HG03097 (cell line): Measurements from ENCODE around the gene LSM14B.
"Not testable (repeated sequence)": the region's sequence is repeated elsewhere in the genome, so short reads cannot be mapped to it uniquely, and the experiment has no call there.

ENCODE experiments used
- ATAC-seq: cut with Tn5 transposase; IDR thresholded peaks from one replicate; pipeline ENCODE4 v1.9.1; 2021; ENCODE audit not compliant: unreplicated experiment, low FRiP score

Gene LSM14B

GRCh38 chr20:62111148-62111547 is 11.1 kb upstream of the LSM14B start:
- ATAC-seq: no peak

DNA sequence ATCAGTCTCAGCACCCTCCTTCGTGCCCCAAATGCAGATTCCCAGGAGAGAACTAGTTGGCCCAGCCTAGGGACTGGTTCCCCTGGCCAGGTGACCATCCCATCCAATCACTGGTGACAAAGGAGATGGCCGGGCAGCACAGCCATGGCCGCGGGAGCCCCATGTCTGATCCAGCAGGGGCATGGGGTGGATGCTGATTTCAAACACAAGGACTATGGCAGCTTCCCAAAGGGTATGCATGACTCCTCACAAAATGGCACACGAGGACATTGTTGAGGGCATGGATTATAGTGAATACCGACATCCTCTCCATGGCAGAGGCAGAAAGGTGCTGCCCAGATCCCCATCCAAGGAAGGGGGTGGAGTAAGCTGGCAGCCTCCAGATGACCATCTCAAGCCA is 9.9 kb upstream of the LSM14B start:
- ATAC-seq: no peak

- ATAC-seq: no peak
Measured at GRCh38 chr20:62114894-62115293, 7.4 kb upstream of the LSM14B start.

DNA sequence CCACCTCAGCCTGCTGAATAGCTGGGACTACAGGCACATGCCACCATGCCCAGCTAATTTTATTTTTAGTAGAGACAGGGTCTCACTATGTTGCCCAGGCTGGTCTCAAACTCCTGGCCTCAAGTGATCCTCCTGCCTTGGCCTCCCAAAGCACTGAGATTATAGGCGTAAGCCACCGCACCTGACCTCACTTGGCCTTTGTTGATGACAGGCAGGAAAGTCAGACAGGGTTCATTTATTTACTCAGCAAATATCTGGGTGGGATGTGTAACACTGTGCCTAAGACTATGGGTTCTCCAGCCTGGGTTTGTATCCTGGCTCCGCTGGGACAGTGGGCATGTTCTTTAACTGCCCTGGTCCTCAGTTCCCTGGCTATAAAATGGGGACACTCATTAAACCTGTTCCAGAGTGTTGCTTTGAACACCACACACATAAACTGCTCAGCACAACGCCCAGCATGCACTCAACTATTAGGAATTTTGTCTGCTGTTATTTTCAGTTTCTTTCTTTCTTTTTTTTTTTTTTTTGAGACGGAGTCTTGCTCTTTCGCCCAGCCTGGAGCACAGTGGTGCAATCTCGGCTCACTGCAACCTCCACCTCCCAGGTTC is 6.4 kb upstream of the LSM14B start:
- not testable (repeated sequence) for ATAC-seq

DNA sequence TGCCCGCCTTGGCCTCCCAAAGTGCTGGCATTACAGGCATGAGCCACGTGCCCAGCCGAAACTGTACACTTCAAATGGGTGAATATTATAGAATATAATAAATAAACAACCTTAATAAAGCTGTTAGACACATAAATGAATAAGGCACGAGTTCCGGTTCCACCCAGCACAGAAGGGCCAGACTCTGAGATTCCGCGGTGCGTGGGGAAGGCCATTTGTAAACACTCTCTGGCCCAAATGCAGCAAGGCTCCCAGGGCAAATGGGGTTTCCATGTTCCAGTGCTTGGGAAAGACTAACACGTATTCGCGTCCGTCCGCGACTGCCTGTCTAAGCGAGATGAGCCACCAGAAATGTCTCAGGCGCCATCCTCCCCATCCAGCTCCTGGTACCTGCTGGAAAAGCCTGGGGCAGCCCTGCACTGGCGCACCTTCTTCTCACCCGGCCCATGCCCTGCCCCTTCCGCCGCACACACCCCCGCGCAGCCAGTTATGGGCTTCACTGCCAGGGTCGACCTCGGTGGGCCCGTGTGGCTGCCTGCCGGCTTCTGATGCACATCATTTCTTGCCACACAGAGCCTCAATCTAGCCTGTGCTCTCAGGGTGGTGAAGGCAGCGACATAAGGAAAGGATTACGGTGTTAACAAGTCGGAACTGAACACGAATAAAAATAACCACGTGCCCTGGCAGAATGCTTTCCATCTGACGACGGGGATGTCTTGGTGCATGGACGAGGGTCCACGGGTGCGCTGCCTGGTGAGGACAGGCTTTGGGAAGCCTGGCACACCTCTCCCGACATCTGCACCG is 5.5 kb upstream of the LSM14B start:
- ATAC-seq: no peak

- ATAC-seq: no peak
Measured at GRCh38 chr20:62117362-62117646, 5.0 kb upstream of the LSM14B start.

DNA sequence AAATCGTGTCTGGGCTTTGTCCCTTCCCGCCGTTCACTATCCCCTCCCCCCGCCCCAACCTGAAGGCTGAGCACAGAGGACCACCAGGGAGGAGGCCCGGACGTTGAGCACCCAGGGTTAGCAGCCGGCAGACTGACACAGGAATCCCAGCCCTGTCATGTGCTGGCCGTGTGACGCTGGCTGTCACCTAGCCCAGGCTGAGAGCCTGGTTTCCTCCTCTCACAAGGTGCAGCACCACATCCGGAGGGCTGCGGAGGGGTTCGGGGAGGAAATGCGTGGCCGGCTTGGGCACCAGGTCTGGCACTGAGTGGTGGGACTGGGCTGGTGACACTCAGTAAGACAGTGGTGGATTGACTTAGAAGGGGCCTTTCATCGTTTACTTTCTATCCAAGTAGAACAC is 4.6 kb upstream of the LSM14B start:
- ATAC-seq: no peak

DNA sequence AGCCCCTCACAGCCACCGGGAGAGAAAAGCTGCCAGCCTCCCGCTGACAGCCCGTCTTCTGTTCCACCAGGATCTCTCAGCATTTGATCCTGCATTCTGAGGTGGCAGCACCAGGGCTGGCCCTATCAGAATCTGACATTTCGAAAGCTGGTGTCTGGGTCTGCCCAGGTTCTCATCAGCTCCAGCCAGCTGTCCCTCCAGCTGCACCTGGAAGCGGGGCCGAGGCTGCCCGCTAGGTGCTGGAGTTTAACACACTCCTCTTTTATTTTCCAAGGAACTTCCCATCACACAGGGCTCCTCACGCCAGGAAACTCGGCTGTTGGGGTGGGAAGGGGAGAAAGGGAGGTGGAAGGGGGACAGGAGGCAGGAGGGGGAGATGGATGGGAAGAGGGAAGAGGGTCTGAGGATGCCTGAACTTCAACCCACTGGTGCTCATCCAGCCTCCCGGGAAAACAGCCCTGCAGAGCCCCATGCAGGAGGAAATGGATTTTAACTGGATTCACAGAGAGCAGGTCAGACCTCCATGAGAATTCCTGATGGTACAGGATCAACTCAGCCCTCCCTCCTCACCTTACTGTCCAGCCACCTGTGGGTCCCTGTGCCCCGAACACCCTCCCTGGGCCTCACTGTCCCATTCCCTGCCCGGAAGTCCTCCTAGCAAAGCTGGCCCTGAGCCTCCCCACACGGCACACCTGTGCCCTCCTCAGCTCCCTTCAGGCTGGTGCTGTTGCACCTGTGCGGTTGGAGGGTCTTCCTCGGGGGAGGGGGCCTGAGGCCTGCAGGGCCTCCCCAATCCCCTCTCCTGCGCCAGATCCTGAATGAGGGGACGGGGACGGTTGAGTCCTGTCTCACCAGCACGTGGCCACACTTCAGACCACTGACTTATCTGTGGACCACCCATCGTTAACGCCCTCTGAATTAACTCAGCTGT is 3.9 kb upstream of the LSM14B start:
- no peak for ATAC-seq

DNA sequence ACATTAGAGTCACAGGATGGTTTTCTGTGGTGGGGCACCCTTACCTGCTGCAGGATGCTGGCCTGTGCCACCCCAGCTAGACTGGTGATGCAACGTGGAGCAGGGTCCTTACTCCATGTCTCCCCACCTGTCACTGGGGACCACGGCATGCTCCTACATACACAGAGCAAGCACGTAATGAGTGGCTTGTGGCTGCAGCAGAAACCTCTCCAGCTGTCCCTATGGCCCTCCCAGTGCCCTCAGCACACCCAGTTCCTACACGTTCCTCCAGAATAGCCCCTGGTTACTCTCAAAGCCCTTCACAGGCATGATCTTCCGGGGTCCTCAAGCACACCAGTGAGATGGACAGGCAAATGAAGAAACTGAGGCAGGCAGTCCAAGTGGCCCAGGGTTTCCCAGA is 3.2 kb upstream of the LSM14B start:
- ATAC-seq: no peak

- no peak for ATAC-seq
Measured at GRCh38 chr20:62119591-62120364, 2.5 kb upstream of the LSM14B start.

DNA sequence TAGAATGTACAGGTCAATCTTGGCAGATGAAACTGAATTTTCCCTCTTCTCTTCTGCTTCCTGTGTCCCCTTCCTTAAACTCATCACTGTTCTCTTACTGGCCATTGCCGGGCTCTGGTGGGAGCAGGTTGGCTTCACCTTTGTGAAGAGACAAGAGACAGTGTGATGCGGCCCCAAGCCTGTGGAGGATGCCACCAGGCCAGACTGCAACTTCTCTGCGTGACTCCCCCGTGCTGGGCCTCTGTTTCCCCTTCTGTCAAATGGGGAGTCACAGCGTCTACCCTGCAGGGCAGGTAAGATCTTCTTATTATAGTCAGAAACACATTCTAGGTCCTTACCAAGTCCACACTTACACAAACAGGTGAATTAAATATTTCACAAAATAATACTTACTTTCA is 1.9 kb upstream of the LSM14B start:
- ATAC-seq: no peak

- peak; percentile 13 for ATAC-seq
Measured at GRCh38 chr20:62120990-62121775, 1.1 kb upstream of the LSM14B start.

- ATAC-seq: peak; percentile 15
Measured at GRCh38 chr20:62122654-62123449, 577 bp downstream of the LSM14B start.

- ATAC-seq: no peak
Measured at GRCh38 chr20:62123450-62124118, 1.3 kb downstream of the LSM14B start.

DNA sequence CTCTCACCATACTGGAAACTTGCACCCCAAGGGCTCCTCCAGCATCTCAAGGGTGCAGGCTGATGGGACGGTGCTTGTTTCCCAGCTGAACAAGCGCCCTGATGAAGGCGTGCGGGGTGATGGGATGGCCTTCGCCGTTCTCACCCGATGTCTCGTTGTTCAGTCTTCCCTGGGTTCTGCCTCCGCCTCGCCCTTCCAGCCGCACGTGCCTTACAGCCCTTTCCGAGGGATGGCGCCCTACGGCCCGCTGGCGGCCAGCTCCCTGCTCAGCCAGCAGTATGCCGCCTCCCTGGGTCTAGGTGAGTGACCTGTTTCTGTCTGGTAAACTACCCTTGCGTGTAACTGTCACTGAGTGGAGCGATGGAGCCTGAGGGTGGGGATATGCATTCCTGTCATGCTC is 3.9 kb downstream of the LSM14B start:
- ATAC-seq: no peak

GRCh38 chr20:62127799-62128198 is 5.5 kb downstream of the LSM14B start:
- no peak for ATAC-seq

GRCh38 chr20:62128502-62128901 is 6.2 kb downstream of the LSM14B start:
- ATAC-seq: no peak

DNA sequence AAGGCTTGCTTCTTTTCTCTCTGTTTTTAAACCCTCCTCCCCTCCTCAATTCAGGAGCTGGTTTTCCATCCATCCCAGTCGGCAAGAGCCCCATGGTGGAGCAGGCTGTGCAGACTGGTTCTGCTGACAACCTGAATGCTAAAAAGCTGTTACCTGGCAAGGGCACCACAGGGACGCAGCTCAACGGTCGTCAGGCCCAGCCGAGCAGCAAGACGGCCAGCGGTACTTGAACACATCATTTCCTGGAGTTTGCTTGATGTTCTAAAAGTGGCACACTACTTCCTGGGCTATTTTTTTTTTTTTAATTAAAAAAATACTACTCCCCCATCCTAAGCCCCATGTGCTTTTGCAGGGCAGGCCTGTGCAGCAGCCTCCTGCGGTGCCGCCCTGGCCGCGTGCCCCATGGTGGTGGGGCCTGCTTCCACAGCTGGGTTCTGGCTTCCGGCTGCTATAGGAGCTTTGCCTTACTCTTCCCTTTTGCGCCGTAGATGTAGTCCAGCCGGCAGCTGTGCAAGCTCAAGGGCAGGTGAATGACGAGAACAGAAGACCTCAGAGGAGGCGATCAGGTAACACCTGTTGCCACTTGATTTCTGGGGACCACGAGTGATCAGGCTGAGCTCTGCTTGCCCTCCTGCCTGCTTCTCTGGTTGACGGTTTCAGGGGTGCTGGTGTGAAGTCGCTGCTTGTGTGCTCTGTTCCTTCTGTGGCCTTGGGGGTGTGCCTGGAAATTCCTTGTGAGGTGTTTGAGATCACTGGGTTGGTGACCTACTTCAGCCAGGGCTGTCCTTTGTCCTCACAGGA is 7.7 kb downstream of the LSM14B start:
- no peak for ATAC-seq
